Gastroesophageal sphincter (tissue), 4 donors: Measurements from ENCODE around the gene MRPS7. TPM values are rescaled to one million over a fixed set of nuclear protein-coding genes. Genes with fewer than 3 reads are reported as not detected.

ENCODE experiments used
- ATAC-seq: fragments of 150-250 bp; one replicate; pipeline ENCODE4 v1.9.1; 2016; ENCODE audit warnings: mild to moderate bottlenecking, moderate library complexity
- H3K27ac ChIP-seq, 4 donors: fragments of 200-600 bp; sonication (generic) in 3 of 4; 1 replicate in 3 of 4; 2 replicates in 1 of 4; pipeline ENCODE4 v1.5.1; 2016 to 2019
- H3K27me3 ChIP-seq: fragments of 200-600 bp; sonication (generic); one replicate; pipeline ENCODE4 v1.5.1; 2019
- H3K36me3 ChIP-seq, 2 donors: fragments of 200-600 bp; sonication (generic); one replicate each; pipeline ENCODE4 v1.5.1; 2019; ENCODE audit warnings: control low read depth in 1 of 2
- H3K4me1 ChIP-seq, 3 donors: fragments of 200-600 bp; sonication (generic); 1 replicate in 2 of 3; 2 replicates in 1 of 3; pipeline ENCODE4 v1.5.1; 2016 to 2019; ENCODE audit warnings: control low read depth in 2 of 3
- H3K4me3 ChIP-seq, 2 donors: fragments of 200-600 bp; sonication (generic); one replicate each; pipeline ENCODE4 v1.5.1; 2019; ENCODE audit warnings: mild to moderate bottlenecking in 1 of 2, moderate library complexity in 1 of 2
- H3K9me3 ChIP-seq, 3 donors: fragments of 200-600 bp; sonication (generic); one replicate each; pipeline ENCODE4 v1.5.1; 2017 to 2019; ENCODE audit warnings: control low read depth in 2 of 3
- EP300 ChIP-seq: sonication (generic); formaldehyde crosslinking; IDR thresholded peaks from one replicate; pipeline ENCODE4 v1.6.1; 2017; ENCODE audit warnings: antibody characterized with exemption, mild to moderate bottlenecking
- POLR2A ChIP-seq, 2 donors: fragments of 450-650 bp; IDR thresholded peaks; one replicate each; pipeline ENCODE4 v1.6.1; 2017; ENCODE audit warnings: antibody characterized with exemption in 2 of 2, mild to moderate bottlenecking in 2 of 2, moderate library complexity in 1 of 2
- POLR2AphosphoS5 ChIP-seq: sonication (generic); formaldehyde crosslinking; IDR thresholded peaks from one replicate; pipeline ENCODE4 v1.6.1; 2017; ENCODE audit warnings: antibody characterized with exemption
- WGBS, 2 donors: methylation state at CpG; one replicate each; pipeline ENCODE4 v1.1.5; 2018; ENCODE audit warnings: low coverage in 1 of 2; 5-methylcytosine and 5-hydroxymethylcytosine counted together
- total RNA-seq, 4 donors: library from RNA; depleted of rRNA; stranded (reverse); fragments of >200 nt; gene quantifications; one replicate each; pipeline ENCODE4 v1.1.0, GENCODE V29; 2016
- TF ChIP-seq, protein P1 (sequence below), 4 experiments: fragments of 200-600 bp in 2 of 4; fragments of 450-650 bp in 2 of 4; sonication (generic) in 1 of 4; IDR thresholded peaks; one replicate each; pipeline ENCODE4 v1.5.1; 2017 to 2019; ENCODE audit warnings: antibody characterized with exemption in 4 of 4, mild to moderate bottlenecking in 2 of 4, moderate library complexity in 2 of 4

Gene MRPS7
- total RNA-seq, 4 donors from 2014 or later: 35.0 to 46.4 (median 38.3) TPM

- Histone ChIP-seq H3K27ac (peak overlapping the region in 3 of 4 donors; percentile 31 to 64 (median 53)), H3K4me1 (peaks cover 0 to 15% (median 0%) of the 10 kb centered on the region in 3 donors), H3K27me3 (no peaks in the 10 kb centered on the region), H3K9me3 (no peaks in the 10 kb centered on the region), H3K4me3 (no peak overlapping the region), H3K36me3 (peaks cover 0 to 100% of the 10 kb centered on the region in 2 donors)
- no peak for TF ChIP-seq POLR2AphosphoS5
- TF ChIP-seq, protein P1, sequence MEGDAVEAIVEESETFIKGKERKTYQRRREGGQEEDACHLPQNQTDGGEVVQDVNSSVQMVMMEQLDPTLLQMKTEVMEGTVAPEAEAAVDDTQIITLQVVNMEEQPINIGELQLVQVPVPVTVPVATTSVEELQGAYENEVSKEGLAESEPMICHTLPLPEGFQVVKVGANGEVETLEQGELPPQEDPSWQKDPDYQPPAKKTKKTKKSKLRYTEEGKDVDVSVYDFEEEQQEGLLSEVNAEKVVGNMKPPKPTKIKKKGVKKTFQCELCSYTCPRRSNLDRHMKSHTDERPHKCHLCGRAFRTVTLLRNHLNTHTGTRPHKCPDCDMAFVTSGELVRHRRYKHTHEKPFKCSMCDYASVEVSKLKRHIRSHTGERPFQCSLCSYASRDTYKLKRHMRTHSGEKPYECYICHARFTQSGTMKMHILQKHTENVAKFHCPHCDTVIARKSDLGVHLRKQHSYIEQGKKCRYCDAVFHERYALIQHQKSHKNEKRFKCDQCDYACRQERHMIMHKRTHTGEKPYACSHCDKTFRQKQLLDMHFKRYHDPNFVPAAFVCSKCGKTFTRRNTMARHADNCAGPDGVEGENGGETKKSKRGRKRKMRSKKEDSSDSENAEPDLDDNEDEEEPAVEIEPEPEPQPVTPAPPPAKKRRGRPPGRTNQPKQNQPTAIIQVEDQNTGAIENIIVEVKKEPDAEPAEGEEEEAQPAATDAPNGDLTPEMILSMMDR (IDR thresholded peaks at IDR 0.05): peak in 3 of 4 experiments; percentile 22 to 60 (median 36)
- peak; percentile 57 for ATAC-seq
- WGBS, 2 donors: 61 to 67% methylated on average over 6 to 7 of the region's 23 CpGs
These were observed 21.1 kb upstream of the MRPS7 start for GRCh38 chr17:75240394-75241142.

- peak overlapping the region in 3 of 4 donors; percentile 31 to 64 (median 53) for H3K27ac ChIP-seq
- TF ChIP-seq, protein P1 (IDR thresholded peaks at IDR 0.05): no peak
- TF ChIP-seq POLR2AphosphoS5: no peak
- TF ChIP-seq EP300: no peak
- TF ChIP-seq POLR2A (IDR thresholded peaks at IDR 0.05): no peak
- H3K36me3 ChIP-seq: peaks cover 0 to 100% of the 10 kb centered on the region in 2 donors
- 60 to 100% methylated on average over 1 to 2 of the region's 7 CpGs for WGBS, 2 donors
- H3K4me3 ChIP-seq: no peak overlapping the region
- peaks cover 0 to 15% (median 0%) of the 10 kb centered on the region in 3 donors for H3K4me1 ChIP-seq
- peak; percentile 54 for ATAC-seq
- no peaks in the 10 kb centered on the region for H3K9me3 ChIP-seq
- no peaks in the 10 kb centered on the region for H3K27me3 ChIP-seq
These were observed 20.6 kb upstream of the MRPS7 start for GRCh38 chr17:75241143-75241430.

DNA sequence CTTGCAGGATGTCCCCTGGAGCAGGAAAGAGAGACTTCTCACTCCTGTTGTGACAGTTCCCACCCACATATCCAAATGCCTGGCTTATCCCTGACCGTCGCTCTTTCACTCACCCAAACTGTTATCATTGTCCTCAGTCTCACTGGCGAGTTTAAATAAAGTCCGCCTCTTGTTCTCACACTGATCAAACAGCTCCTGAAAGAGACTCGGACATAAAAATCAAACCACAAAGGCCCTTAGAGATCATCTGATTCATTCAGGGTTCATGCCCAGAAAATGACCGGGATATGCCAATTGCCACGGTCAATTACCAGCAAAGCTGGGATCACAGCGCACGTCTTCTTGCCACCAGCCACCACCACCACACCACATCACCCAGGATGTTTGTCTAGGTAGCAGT is 20.2 kb upstream of the MRPS7 start:
- no peak for ATAC-seq
- H3K36me3 ChIP-seq: peaks cover 0 to 100% of the 10 kb centered on the region in 2 donors

DNA sequence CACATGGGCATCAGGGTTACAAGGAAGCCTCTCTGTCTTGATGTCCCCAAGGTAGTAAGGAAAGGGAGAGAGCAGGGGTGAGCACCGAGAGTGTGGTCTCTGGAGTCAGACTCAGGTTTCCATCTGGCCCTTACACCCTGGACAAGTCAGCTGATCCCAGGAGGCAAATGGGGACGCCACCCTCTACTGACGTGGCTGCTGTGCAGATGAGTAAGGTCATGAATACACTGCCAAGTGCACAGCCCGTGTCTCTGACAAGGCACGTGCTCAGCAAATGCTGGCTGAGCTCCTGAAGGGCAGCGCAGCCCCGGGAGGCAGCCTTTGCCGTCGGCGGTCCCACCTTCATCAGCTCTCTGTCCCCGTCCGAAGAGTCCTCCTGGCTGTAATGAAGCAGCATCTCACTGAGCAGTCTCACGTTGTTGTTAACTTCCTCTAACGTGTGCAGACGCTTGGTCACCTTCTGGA is 19.7 kb upstream of the MRPS7 start:
- Histone ChIP-seq H3K27ac (peak overlapping the region in 2 of 4 donors; percentile 46 to 50), H3K4me3 (no peak overlapping the region), H3K4me1 (peaks cover 0 to 15% (median 0%) of the 10 kb centered on the region in 3 donors), H3K36me3 (peaks cover 0 to 97% of the 10 kb centered on the region in 2 donors), H3K27me3 (no peaks in the 10 kb centered on the region), H3K9me3 (no peaks in the 10 kb centered on the region)
- TF ChIP-seq, protein P1 (IDR thresholded peaks at IDR 0.05): no peak
- TF ChIP-seq EP300: no peak
- no peak for TF ChIP-seq POLR2A (IDR thresholded peaks at IDR 0.05)
- no peak for TF ChIP-seq POLR2AphosphoS5
- WGBS, 2 donors: 44 to 57% methylated on average over 1 to 7 of the region's 15 CpGs
- peak; percentile 49 for ATAC-seq

More for the DNA sequence above, 20.2 kb upstream of the MRPS7 start:
- Histone ChIP-seq H3K27ac (peak overlapping the region in 2 of 4 donors; percentile 50 to 64), H3K9me3 (no peaks in the 10 kb centered on the region), H3K27me3 (no peaks in the 10 kb centered on the region), H3K4me3 (no peak overlapping the region), H3K4me1 (peaks cover 0 to 15% (median 0%) of the 10 kb centered on the region in 3 donors)
- WGBS, 2 donors: 40 to 87% methylated on average over 1 to 8 of the region's 9 CpGs
- TF ChIP-seq, protein P1 (IDR thresholded peaks at IDR 0.05): no peak
- no peak for TF ChIP-seq EP300
- no peak for TF ChIP-seq POLR2AphosphoS5
- TF ChIP-seq POLR2A (IDR thresholded peaks at IDR 0.05): no peak
